Activated T-cell treated with anti-CD3 and anti-CD28 coated beads for 4 hours (primary cell): ENCODE measurements around the gene SLC17A7.

Experiments used
- DNase-seq: peaks from one replicate; pipeline ENCODE4 v3.0.0-alpha.2; 2020

Gene SLC17A7

GRCh38 chr19:49403404-49404187 lies 37.7 kb downstream of the SLC17A7 start:
- DNase-seq = no peak

- DNase-seq = no peak
Measured at GRCh38 chr19:49400029-49400428, 41.3 kb downstream of the SLC17A7 start.

GRCh38 chr19:49398931-49399330 lies 42.4 kb downstream of the SLC17A7 start:
- no peak for DNase-seq

- DNase-seq = no peak
Measured at GRCh38 chr19:49398001-49398615, 43.2 kb downstream of the SLC17A7 start.

- no peak for DNase-seq
Measured at GRCh38 chr19:49396738-49397505, 44.4 kb downstream of the SLC17A7 start.

- DNase-seq = no peak
Measured at GRCh38 chr19:49395581-49396407, 45.5 kb downstream of the SLC17A7 start.

GRCh38 chr19:49393881-49394280 lies 47.4 kb downstream of the SLC17A7 start:
- DNase-seq = no peak

- DNase-seq = peak; percentile 70
Measured at GRCh38 chr19:49391581-49392399, 49.5 kb downstream of the SLC17A7 start.

GRCh38 chr19:49390929-49391359 lies 50.4 kb downstream of the SLC17A7 start:
- no peak for DNase-seq

GRCh38 chr19:49390131-49390928 lies 51.0 kb downstream of the SLC17A7 start:
- DNase-seq = no peak

- DNase-seq = no peak
Measured at GRCh38 chr19:49389406-49389805, 51.9 kb downstream of the SLC17A7 start.

GRCh38 chr19:49387936-49388372 lies 53.4 kb downstream of the SLC17A7 start, which contains the start of gene KASH5:
TSS of gene KASH5 (plus strand) at chr19:49388249. CDS start at chr19:49390884, 2,635 bp downstream.
- DNase-seq = peak; percentile 81

- DNase-seq = no peak
Measured at GRCh38 chr19:49383599-49383998, 57.7 kb downstream of the SLC17A7 start.

- no peak for DNase-seq
Measured at GRCh38 chr19:49382639-49383038, 58.7 kb downstream of the SLC17A7 start.

- DNase-seq = no peak
Measured at GRCh38 chr19:49380391-49380790, 60.9 kb downstream of the SLC17A7 start.
